NCI-H1417 (cell line): ENCODE data around the gene RPL39L.
"Not testable (repeated sequence)": the region's sequence is repeated elsewhere in the genome, so short reads cannot be mapped to it uniquely, and the experiment has no call there.

Experiments
- DNase-seq, 3 experiments: peaks; one replicate each; lab custom pipeline; 2025; lab: John Stamatoyannopoulos, UW

The RPL39L gene

DNA sequence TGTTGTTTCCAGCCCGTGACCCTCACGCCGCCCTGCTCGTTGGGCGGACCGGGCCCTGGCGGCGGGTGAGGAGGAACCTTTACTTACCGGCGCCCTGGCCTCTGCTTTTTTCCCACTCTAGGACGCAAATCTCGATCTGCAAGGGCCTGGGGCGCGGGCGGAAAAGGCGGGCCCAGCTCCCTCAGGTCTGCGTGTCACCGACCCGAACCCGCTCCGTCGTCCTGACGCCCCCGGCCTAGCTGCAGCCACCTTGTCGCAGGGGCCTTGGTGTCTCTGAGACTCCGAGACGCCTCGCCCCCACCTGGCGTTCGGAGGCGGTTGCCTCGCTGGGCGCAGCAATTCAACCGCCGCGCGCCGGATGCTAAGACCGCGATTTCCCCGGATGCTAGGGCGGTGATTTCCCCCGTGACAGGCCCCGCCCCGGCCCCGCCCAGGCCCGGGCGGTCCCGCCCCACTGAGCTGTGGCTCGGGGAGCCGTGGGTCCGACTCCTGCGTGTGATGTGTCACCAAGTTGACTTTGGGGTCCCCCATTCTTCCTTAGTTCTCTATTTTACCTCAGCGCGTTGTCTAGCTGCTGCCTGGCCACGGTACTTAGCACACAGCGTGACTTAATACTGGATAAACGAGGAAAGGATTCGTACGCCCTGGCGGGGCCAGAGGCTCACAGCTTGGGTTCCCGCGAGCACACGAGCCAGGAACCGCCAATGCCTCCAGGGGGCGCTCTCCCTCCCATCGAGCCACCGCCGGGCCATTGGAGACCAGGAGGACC, at the start of gene RPL39L:
Gene RPL39L (minus strand): TSS at position 371 of the 769 bp plus-strand sequence. CDS start 18,196 bp downstream, outside the sequence.
- DNase-seq, result peak; percentile 87 to 98 (median 97)

DNA sequence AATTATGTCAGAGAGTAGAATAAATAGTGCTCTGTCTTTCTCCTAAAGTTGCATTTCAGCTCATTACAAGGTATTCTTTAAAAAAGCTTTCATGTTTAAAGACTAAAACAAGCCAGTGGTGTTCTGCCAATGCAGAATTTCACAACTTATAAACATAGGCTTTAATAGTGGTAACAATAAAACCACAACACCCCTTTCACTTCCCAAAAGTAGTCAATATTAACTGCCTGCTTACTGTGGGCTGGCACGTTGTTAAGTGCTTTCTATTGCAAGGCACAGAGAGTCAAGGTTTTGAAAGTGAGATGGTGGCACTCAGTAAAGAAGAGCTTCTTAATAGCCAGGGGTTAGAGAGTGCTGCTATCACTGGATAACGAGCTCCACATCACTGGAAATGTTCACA, 49.6 kb upstream of the RPL39L start:
- no peak for DNase-seq

DNA sequence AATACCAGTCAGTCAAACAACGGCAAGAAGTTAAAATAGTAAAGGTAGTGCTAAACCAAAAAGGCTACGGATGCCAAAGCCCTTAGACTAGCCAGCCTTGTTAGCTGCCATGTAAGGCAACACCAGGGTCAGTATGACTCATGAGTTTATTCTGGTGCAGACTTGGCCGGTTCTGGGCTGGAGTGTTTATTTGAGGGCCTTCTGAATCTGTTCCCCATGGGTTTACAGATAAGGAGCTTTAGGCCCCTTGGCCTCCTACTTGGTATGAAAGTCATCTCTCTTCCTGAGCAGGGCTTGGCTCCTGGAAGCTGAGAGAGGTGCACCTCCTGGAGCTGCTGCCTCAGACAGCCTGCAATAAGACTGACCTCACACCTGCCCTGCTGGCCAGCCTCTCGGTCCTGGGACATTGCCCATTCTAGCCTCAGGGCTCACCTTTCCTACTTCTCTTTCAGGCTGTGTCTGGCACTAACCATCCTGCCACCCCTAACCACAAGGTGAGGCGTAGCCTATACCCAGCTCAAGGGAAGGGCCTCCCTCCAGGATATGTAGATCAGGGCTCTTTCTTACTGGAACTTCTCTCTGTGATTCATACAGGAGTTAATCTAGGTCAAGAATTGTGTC, 47.6 kb upstream of the RPL39L start:
- no peak for DNase-seq

DNA sequence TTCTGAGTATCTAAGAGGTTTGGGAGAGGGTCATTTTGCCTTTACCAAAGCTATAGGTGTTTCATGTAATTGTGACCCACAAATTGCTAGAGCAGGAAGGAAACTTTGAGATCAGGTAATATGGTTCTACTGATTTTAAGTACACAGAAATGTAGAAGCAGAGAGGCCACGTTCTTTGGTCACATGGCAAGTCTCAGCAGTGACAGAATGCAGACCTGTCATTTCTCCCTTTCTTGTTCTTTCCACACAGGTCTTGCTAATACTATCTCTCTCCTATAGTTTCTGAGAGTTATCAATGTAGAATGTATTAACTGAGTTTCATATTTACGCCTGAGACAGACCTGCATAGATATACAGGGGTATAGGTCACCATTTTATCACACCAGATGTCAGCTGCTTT, 47.1 kb upstream of the RPL39L start:
- no peak for DNase-seq

DNA sequence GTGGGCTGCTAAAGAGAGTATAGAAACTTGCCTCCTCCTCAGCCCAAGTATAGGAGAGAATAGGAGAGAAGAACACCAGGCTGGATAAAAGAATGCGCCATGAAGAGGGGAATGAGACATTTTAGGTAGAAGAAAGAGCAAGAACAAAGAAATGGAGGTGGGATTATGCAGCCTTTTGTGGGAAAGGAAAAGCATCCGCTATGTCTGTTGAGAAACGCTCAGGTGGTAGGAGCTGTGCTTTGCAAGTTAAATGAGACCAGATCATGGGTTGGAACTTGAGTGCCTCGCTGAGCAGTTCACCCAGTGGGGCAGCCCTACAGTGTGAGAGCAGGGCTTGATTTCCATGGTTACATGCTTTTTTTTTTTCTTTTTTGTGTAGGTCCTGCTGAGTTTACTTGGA, 46.5 kb upstream of the RPL39L start:
- no peak for DNase-seq

DNA sequence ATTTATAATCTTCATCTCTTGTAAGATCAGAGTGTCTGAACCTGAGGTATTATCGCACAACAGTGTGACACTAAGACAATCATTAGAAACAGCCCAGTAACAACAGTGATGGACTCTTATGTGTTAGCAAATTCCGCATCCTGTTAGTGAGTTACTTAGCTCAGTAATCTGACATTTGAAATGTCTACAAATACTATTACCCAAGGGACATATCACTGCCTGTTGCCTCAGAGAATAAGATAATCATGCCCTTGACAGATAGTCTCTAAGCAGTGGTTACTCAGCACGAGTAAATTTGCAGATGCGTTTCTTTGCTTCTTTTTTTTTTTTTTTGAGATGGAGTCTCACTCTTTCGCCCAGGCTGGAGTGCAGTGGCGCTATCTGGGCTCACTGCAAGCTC, 44.6 kb upstream of the RPL39L start:
- no peak for DNase-seq

DNA sequence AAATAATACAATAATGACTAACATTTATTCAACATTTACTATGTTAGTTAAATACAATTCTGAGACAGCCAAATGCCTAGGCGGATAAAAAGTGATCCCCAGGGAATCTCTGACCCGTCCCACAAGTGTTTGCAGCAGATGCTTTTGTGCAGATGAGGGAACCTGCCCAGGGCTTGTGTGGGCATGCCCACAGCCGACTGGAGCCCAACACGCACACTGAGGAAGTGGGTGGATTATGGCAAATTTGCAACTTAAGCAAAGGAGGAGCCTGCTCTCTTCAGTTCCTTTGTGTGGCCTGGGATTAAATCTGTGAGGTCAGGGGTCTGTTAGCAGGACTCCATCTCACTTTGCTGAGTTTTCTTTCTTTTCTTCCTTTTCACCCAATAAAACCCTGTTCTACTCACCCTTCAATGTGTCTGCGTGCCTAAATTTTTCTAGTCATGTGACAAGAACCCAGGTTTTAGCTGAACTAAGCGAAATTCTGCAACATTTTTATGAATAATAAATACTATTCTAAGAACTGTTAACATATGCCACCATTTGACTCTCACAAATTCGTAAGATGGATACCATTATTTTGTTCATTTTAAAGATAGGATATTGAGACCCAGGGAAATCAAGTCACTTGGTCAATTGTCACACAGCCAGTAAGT, 44.0 kb upstream of the RPL39L start:
- DNase-seq, result peak; percentile 19 to 84 (median 47)

DNA sequence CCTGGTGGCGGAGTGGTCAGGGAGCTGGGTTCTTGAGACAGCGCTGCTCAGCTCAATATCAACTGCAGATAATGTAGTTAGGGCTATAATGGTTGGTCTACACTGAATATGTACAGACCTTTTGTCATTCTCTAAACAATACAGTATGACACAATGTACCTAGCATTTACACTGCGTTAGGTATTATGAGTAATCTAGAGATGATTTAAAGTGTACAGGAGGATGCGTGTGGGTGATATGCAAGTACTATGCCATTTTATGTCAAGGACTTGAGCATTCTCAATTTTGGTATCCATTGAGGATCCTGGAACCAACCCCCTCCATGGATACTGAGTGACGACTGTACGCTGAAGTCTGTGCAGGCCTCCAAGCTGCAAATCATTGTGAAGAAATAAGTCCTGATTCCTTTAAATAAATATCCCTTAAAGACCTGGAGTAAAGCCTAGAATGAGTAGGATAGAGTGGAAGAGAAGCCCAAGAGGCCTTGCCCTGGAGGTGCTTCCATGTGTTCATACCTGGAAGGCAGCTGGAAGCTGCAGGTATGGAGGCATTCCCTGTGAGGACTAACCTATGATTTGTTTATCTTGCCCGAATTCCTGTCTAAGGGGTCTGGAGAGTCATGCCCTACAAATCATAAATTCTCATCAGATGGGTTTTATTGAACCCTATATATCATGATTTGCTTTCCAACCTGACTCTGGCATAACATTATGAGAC, 42.3 kb upstream of the RPL39L start:
- DNase-seq, result no peak

DNA sequence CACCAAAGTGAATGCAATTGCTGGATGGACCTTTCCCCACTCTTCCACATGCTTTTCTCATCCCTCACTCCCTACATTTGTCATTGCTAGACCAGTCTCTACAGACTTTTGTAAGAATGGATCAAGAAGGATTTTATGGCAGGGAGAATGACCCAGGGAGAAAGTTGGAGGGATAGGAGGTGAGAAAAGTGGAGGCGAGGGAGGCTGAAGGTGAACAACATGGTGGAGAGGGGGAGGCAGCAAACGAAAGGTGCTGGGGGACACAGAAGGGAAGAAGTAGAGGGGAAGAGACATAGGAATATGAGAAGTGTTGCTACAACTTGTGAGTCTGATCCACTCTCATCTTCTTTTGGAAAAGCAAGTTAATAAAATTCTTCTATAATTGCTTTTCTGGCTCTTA, 33.6 kb upstream of the RPL39L start:
- no peak for DNase-seq

DNA sequence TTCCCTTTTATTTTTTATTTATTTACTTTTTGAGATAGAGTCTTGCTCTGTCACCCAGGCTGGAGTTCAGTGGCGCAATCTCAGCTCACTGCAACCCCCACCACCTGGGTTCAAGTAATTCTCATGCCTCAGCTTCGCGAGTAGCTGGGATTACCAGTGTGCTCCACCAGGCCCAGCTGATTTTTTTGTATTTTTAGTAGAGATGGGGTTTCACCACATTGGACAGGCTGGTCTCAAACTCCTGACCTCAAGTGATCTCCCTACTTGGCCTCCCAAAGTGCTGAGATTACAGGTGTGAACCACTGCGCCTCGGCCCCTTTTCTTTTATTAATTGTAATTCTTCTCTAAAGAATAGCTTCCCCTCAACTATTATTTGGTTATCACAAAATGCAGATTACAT, 31.6 kb upstream of the RPL39L start:
- not testable (repeated sequence) for DNase-seq

DNA sequence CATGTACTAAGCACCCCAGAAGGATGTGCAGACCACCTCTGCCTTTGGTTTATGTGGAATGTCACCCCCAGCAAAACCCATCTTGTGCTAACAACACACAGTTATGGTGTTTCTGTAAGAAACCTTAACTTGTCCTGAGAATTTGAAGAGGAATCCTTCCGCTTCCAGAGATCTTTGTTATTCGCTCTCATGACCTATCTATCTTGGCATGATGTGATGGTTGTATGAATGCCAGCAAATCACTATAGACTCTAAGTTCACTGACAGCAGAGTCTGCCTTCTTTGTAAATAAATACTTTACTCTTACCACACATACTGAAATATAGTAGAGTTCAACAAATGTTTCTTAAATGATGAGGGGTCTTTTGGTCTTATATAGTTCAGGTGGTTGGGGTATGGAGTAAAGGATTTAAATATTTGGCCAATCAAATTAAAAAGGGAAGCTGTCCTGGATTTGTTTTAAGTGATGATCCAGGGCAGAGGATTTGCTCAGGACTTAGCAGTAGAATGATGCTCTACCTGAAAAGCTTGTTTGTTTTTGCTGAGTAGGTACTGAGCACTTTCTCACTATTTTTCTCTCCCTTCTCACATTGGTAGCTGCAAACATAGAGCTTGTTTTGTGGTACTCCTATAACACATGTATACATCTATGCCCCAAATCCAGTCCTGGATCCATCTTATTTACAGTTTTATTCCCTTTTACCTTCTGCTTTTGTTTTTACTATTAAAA, 30.1 kb upstream of the RPL39L start:
- DNase-seq, result no peak

DNA sequence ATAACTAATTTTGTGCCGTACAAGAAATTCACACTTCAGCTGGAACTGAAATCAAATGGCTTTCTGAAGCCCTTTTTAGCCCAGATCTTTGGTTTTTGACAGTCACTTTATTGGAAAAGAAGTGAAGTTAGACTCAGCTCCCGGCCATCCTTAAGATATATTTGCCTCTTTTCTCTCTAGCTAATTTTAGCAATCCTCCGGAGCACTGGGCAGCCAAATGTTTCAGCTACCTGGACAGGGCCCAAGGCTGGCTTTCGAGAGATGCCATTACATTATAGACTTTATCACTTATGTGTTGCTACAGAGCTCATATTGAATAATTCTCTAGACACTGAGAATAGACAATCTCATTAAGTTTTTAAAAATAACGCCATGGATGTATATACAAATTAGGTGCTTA, 28.5 kb upstream of the RPL39L start:
- no peak for DNase-seq

DNA sequence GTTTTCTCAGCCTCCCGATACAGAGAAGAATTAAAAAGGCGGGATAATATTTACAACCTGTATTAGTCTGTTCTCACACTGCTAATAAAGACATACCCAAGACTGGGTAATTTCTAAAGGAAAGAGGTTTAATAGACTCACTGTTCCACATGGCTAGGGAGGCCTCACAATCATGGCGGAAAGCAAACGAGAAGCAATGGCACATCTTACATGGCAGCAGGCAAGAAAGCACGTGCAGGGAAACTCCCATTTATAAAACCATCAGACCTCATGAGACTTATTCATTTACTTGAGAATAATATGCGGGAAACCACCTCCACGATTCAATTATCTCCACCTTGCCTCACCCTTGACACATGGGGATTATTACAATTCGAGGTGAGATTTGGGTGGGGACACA, 27.5 kb upstream of the RPL39L start:
- DNase-seq, result no peak

DNA sequence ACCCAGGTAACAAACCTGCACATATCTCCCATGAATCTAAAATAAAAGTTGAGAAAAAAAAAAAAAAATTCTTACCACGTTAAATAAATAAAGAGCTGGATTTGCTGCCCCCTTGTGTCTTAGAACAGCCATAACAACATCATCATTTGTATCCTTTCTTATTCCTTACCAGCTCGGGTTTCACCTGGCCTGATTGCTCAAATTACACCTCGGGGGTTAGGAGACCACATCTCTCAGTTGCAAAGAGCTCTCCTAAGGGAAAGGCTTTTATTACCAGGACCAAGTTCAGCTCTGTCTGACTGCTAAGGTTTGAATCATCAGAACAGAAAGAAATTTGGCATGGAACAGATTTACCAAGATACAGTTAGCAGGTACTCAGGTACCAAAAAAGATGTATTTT, 25.8 kb upstream of the RPL39L start:
- DNase-seq, result peak; percentile 66 to 94 (median 85)

DNA sequence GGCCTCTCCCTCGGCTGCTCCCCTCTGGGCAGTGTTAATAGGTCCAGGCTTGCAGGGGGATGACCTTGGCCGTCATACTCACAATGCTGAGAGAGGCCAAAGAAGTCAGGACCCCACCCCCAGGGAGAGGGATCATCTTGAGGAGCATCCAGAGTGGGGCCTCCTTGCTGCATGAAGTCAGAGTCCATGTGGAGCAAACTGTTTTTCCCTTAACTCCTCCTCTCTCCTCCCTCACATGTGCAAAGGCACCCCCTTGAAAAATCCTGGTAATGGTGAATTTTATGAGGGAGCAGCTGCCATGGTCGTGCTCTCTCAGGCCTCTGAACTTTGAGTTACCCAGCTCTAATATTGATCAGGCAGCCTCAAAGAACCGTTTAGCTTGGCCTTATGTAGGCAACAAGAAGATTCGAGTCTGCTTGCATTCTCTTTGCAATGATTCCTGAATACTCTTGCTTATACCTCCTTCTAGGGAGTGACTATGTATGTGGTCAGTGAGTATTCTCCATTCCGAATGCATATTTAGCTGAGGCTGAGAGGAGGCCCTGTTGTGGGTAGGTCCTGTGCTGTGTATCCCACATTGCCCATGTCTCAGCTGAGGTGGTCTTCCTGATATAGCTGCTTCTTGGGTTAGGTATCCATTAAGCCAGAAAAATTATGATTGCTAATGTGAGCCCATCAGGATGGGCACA, 23.1 kb upstream of the RPL39L start:
- DNase-seq, result no peak

DNA sequence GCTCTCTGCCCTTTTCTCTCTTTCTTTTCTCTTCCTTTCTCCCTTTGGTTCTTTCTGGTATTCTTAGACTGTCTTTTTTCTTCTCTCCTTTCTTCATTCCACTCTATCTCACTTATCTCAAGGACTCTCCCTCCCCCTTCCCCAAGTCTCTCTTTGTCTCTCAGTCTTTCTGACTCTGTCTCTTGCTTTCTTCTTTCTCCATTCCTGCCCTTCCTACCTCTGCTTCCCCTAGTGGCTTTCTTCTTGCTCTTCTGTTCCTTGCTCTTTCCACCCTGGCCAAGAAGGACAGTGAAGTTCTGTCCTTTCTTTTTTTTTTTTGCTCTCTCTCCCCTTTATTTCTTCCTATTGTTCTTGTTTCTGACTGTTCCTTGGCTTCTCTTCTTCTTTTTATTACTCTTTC, 22.3 kb upstream of the RPL39L start:
- no peak for DNase-seq

DNA sequence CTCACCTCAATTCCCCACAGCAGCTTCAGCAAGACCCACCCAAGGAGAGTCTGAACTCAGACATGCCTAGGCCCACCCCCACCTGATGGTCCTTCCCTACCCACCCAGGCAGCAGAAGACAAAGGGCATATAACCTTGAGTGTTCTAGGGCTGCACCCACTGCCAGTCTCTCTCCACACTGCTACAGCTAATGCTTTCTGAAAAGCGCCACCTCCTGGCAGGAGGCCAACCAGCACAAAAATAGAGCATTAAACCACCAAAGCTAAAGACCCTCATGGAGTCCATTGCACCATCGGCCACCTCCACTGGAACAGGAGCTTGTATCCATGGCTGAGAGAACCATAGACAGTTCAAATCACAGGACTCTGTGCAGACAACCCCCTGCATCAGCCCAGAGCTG, 11.3 kb upstream of the RPL39L start:
- peak in 1 of 3 experiments; percentile 45 for DNase-seq

DNA sequence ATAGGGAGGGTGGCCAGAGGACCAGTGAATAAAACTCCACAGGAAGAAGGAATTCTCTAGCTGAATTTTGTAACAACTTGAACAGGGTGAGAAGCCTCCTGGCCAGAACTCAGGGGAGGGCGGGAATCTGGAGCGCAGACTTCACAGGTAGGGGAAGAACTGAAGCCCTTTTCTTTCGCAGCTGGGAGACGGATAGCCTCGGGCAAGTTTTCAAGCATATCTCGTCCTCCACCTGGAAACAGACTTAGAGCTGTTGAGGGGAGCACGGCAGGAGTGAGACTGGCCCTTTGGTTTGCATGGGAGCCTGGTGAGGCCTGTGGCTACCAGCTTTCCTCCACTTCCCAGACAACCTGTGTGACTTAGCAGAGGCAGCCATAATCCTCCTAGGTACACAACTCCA, 10.9 kb upstream of the RPL39L start:
- no peak for DNase-seq

DNA sequence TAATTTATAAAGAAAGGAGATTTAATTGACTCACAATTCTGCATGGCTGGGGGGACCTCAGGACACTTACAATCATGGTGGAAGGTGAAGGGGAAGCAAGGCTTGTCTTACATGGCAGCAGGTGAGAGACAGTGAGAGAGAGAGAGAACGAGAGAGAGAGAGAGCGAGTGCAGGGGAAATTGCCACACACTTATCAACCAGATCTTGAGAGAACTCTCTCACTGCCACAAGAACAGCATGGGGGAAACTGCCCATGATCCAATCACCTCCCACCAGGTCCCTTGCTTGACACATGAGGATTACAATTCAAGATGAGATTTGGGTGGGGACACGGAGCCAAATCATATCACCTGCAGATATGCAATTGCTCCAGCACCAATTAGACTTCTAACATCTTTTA, 7.1 kb upstream of the RPL39L start:
- DNase-seq, result no peak

DNA sequence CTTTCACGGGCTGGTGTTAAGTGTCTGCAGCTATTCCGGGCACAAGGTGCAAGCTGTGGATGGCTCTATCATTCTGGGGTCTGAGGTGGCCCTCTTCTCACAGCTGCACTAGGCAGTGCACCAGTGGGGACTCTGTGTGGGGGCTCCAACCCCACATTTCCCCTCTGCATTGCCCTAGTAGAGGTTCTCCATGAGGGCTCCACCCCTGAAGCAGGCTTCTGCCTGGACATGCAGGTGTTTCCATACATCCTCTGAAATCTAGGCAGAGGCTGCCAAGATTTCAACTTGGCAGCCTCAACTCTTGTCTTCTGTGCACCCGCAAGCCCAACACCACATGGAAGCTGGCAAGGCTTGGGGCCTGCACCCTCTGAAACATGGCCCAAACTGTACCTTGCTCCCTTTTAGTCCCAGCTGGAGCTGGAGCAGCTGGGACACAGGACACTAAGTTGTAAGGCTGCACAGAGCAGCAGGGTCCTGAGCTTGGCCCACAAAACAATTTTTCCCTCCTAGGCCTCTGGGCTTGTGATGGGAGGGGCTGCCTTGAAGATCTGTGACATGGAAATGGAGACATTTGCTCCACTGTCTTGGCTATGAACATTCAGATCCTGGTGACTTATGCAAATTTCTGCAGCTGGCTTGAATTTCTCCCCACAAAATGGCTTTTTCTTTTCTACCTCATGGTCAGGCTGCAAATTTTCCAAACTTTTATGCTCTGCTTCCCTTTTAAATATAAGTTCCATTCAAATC, 6.0 kb upstream of the RPL39L start:
- no peak for DNase-seq

DNA sequence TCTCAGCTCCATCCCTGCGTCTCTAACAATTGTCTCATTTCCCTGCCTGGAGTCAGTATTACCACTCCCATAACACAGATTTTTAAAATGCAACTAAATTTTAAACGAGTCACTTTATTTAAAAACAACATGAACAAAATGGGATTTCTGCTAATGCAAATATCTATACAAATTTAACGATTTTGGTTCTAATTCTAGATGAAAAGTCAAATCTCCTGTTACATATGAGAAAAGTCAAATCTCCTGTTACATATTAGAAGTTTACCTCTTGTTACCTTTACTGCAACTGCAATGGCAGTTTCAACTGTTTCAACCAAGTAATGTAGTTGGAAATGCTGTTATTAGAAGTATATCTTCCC, 578 bp upstream of the RPL39L start:
- no peak for DNase-seq
